DMS53 treated with DMSO at 0.1 percent for 48 hours (cell line): ENCODE measurements around the gene AGPS.
"Not testable (repeated sequence)": the region's sequence is repeated elsewhere in the genome, so short reads cannot be mapped to it uniquely, and the experiment has no call there.

ENCODE experiments used
- DNase-seq: peaks from one replicate; lab custom pipeline; 2025; ENCODE audit not compliant: unreplicated experiment; lab: John Stamatoyannopoulos, UW

The AGPS gene

DNA sequence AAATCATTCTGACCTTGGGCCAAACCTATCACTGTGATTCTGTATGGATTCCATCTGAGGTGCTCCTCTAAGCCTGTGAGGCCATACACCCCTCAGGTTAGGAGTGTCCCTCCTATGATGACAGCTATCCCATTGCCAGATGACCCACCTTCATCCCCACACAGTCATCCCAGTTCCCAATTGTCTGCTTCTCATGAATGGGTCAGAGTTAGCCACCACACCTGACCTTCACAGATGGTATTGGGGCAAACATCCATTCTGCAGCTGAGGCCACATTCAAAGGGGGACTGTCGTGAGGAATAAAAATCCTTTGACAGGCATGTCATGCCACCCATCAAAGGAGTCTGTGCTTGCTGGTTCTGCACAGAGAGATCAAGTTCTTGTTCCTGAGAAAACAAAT, 155.2 kb downstream of the AGPS start:
- DNase-seq: no peak

DNA sequence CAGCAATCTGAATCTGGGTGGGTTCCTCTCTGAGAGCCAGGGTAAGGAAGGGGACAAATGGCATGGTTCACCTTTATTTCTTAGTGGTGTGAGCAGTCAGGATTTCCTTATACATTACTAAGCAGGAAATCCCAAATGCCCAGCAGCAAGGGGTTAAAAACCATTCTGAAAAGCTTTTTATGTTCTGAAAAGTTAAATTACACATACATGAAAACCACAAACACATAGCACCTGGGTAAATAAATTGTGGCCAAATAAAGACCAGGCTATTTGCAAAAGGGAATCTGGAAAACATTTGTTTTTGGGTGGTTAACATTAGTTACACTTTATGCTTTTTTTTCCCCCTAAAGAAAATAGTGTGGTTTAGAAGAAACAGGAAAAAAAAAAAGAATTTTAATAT, 156.1 kb downstream of the AGPS start:
- no peak for DNase-seq

DNA sequence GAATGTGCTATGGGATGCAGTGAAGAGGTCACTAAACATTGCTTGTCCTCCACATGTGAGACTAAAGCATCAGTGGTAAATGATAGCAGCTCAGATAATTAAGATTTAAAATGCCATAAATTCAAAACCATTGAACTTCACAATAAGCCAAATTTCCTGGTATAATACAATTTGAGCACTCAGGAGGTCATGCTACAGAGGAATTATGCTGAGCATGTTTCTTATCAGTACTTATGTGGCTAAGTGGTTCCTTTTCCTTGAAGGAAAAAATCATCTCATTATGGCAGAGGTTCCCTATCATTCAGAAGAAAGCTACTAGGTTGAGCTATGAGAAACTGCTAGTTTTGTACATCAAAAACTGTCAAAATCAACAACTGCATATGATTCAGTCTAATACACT, 156.6 kb downstream of the AGPS start:
- DNase-seq: no peak

DNA sequence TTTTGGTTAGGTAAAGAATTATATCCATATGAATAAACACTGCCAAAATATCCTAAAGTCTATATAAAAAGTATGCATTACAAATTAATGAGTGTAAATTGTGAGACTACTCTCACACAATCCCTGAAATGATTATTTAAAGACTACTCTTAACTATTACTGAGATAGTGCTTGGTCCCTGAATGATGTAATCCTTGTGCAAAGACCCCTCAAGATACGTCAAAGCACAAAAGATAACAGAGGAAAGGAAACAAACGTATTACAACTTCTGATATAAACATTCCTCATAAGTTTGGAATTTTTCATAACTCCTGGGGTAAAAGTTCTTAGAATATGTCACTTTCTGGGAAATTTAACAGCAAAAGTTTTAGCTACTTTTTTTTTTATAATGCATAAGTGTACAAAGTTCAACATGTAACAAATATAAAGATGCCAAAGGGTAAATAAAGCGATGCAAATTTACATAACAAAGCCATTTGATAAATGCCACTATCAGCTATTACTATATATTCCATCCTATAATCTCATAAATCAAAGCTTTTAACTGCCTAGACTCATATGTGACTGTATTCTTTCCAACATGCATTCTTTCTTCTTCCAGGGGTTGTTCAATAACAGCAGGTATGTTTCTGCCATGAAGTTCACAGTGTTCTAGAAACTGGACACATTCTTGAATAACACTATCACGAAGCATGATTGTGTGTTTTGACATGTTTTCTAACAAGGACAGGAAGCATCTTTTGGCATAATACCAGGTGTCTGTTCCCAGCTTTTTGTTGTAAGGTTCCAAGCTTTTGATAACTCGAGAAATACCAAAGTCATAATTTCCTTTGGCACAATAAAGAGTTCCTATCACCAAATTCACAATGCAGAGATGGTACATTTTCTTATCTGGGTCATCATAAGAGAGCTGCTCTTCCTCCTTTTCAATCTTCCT, 158.0 kb downstream of the AGPS start:
- no peak for DNase-seq

DNA sequence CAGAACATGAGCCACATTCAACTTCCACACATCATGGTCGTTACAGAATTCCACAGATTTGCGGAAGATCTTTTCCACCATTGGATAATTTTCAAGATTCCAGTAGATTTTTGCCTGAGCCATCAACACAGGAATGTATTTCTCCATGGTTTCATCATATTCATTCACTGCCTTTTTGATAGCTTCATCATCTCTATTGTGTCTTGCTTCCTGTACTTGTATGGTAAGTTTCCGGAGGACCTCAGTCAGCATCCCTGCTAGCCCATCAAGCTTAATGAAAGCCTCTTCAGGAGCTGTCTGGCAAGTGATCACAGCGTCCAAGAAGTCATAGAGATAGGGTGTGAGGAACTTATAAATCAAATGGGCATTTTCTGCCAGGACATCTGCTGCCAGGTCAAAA, 158.8 kb downstream of the AGPS start:
- not testable (repeated sequence) for DNase-seq

DNA sequence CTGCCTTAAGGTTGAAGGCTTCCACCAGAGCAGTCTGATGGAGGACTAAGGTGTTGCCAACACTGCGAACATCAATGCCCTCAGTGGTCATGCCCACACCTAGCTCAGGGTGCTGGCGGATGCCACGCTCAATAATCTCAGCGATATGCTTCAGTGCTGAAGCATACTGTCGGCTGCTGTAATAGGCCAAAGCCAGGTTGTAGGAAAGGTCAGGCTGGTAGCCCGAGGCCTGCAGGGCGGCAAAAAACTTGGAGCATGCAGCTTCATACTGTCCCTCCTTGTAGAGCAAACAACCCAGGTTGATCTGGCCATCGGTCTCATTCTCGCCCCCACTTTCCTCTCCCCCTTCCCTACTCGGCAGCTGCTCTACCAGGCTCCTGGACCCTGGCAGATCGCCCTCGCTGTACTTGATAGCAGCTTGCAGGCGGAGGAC, 159.4 kb downstream of the AGPS start:
- peak; percentile 63 for DNase-seq

DNA sequence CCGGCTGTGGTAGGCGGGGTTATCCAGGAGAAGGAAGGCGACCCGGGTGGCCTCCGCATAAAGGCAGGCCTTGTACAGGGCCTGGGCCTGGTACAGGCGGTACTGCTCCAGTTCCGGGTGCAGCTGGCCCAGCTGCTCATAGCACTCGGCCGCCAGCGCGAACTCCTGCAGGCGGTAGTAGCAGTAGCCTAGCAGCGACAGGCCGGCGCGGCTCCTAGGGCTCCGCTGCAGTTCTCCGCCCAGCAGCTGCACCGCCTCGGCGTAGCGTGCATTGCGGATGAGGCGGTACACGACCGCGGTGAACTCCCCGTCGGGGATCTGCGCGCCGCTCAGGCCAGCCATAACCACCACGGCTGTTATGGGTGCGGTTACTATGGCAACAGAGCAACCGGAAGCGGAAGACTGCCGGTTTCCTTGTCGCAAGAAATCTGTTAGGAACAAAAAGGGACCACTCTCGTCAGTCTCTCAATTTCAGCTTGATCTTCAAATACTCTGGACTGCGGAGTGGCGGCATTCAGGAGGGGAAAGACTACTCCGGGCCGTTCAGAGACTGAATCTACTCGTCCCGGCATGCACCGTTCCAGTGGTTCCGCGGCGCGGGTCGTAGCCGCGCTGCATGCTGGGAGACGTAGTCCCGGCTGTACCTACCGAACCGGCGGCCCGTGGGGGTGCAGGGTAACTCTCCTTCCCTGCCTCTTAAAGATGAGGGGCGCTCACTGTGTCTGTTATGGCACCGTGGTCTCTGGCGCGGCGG, 160.0 kb downstream of the AGPS start:
- DNase-seq: peak; percentile 95

DNA sequence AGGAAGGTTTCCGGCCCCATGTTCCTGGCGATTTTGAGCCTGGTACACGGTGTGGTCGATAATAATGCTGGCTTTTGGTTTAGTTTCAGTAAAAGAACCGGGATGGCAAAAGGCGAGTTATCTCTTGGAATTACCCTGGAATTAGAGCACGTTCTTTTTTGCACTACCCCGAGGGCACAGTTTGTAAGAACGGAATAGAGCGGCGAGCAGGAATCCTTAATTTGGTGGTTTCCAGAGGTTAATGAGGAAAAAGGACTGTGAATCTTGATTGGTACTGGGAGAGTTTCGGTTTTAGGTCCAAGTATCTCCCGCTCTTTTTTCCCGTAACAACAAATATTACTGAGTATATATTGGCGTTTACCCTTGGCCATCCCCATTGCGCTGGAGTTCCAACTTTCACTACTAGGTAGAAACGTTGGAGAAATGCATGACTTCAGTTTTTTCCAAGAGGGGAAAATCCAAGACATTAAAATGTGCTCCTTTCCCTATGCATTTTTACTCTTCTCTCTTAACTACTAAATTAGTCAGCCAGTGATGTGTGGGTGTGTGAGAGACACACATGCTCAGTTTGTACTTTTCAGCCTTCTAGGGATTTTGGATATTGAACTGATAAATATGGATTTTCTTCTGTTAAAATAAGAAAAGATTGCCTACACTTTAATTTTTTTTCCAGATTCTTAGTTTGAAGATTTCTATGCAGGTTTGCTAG, 160.8 kb downstream of the AGPS start:
- DNase-seq: peak; percentile 62

- DNase-seq: no peak
Measured at GRCh38 chr2:177554365-177554764, 161.8 kb downstream of the AGPS start.

GRCh38 chr2:177556153-177556552, 163.6 kb downstream of the AGPS start:
- DNase-seq: no peak

- DNase-seq: no peak
Measured at GRCh38 chr2:177557794-177558193, 165.2 kb downstream of the AGPS start.

DNA sequence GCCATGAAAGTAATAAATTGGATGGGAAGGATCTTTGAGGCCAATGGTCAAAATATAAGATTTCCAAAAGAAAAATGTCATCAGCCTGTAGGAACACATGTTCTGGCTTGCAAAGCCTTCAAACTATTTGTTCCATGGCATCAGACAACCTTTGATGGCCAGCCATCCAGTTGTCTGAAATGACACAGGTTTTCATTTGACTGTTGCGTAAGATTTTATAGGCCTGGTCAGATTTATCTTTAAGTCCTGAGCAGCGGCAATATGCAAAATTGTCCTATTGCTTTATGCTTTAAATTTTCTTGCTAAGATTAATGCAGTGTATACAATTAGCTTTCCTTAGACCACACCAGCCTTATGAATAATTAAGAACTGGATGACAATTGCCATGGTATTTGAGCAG, 167.1 kb downstream of the AGPS start:
- DNase-seq: no peak

- no peak for DNase-seq
Measured at GRCh38 chr2:177568390-177568789, 175.8 kb downstream of the AGPS start.

DNA sequence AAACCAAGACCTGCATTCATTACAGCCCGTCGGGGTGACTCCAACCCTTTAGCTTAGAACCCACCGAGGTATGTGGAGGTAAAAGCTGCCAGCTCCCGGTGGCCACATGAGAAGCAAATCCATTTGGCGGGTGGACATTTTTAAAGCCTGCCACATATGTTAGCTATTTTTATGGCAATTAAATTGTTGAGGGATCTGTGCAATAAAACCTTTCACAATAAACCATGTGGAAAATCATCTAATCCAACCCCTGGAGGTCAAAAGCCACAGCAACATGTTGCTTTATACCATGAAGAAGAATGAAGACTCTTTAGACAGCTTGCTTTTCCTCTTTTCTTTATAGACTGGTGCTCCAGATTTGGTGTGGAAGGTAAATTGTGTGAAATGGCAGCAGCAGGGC, 176.3 kb downstream of the AGPS start:
- no peak for DNase-seq

GRCh38 chr2:177572236-177572671, 179.7 kb downstream of the AGPS start:
- no peak for DNase-seq

DNA sequence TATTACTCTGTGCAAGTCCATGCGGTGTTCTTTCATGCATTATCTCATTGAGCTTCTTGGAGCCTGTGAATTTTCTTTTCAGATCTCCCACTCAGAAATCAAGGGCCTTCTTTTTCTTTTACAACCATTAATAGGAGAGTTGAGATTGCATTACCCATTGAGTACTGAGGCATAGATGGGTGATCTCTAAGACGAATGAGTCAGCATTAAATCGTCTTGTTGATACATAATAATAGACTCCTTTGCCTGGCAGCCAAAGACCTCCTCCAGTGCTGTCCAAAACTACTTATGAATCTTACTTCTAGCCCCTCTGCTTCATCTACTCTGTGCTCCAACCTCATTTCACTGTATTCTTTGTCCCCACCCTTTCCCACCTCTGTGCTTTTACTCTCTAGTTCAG, 180.5 kb downstream of the AGPS start:
- DNase-seq: no peak

- DNase-seq: no peak
Measured at GRCh38 chr2:177574356-177574755, 181.8 kb downstream of the AGPS start.

DNA sequence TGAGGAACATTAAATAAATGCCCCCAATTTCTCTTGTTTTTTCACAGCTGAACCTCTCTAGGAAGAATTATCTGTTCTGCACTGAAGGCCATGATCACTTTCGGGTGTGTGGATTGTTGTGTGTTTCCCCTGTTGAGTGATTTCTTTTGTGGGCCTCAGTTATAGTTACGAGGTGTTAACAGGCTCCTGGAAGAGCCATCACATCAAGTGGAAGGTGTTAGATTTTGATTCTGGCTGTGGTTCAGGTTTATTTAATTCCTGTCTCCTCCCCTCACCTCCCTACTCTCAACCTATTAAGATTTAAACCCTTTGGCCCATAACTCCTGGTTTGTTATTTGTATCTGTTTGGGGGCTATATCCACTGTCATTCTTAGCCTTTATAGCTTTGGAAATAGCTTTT, 182.8 kb downstream of the AGPS start:
- DNase-seq: no peak

- DNase-seq: no peak
Measured at GRCh38 chr2:177577075-177577474, 184.5 kb downstream of the AGPS start.

DNA sequence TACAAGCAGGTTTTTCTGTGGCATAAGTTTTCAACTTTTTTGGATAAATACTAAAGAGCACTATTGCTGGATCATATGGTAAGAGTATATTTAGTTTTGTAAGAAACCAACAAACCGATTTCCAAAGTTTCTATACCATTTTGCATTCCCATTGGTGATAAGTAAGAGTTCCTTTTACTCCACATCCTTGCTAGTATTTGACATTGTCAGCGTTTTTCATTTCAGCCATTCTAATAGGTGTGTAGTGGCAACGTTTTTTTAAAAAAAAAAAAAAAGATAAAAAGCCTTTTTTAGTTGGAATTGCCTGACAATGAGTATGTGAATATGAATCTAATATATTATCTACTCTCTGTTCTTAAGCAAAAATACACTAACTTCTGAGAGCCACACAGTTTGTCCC, 185.9 kb downstream of the AGPS start:
- DNase-seq: no peak

DNA sequence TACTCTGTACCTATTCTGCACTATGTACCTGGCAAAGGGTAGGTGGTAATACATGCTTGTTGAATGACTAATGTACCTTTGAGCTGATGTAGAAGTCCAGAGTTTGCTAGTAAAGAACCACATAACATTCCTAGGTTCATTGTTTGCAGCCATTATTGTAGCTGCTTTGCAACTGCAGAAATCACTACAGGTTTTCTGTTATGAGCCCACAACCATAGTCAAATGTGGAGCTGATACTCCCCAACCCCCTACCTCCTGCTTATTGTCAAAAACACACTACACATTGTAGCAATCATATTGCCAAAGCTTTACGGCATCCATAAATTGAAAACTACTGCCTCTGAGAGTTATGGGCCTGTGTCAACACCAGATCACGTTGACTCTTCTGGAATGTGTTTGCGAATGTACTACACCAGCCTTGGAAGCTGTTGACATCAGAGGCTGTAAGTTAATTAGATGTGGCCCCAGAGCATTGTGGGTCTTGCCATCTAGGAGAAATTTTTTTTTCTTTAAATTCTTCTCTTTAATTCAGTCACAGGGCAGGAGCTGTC, 187.0 kb downstream of the AGPS start:
- DNase-seq: no peak
